Bronchial epithelial cell (primary cell): ENCODE measurements around the gene FLNB. TPM values are rescaled to one million over a fixed set of nuclear protein-coding genes. Genes with fewer than 3 reads are reported as not detected.
A peak's percentile ranks its signal among the peaks of the same experiment; 100 is the strongest.

Experiments used
- DNase-seq: peaks from one replicate; pipeline ENCODE4 v3.0.0-alpha.2; 2010; ENCODE audit warnings: low read depth
- FAIRE-seq: peaks from 2 replicates; lab custom pipeline; 2011; peaks lifted over from hg19 to GRCh38; lab: Jason Lieb, UNC
- H3K27me3 ChIP-seq: 2 replicates; pipeline ENCODE4 v1.5.1; 2011; ENCODE audit warnings: low read length; ENCODE audit not compliant: control insufficient read depth, insufficient read depth
- H3K36me3 ChIP-seq: 2 replicates; pipeline ENCODE4 v1.5.1; 2011; ENCODE audit warnings: low read length; ENCODE audit not compliant: control insufficient read depth, insufficient read depth
- H3K4me3 ChIP-seq: 2 replicates; pipeline ENCODE4 v1.5.1; 2011; ENCODE audit warnings: mild to moderate bottlenecking, low read depth, low read length, control low read depth
- total RNA-seq: library from RNA; depleted of rRNA; stranded (reverse); fragments of >200 nt; gene quantifications from 2 replicates; pipeline ENCODE4 v1.2.1, GENCODE V29; 2014
- TF ChIP-seq, protein P1 (sequence below): IDR thresholded peaks from 2 replicates; pipeline ENCODE4 v1.5.1; 2011; ENCODE audit warnings: mild to moderate bottlenecking, moderate library complexity, low read length, control low read depth, inconsistent platforms; ENCODE audit not compliant: insufficient read depth, severe bottlenecking

Gene FLNB
- total RNA-seq, 1 donor from 2014 or later = 822 TPM

DNA sequence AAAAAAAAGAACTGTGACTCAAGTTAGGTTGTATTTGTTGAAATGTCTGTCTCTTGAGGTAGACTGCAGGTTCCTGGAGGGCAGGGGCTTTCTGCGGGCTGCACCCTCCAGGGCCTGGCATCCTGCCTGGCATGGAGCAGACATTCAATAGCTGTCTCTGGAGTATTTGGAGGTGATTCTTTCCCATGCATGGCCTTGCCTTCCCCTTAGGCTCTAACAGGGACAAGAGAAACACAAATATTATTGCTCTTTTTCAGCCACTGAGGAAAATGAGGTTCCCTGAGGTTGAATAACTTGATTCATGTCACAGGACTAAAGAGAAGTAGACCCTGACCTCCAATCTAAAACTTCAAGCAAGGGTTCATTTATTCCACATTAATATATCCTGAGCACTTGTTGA is 18.6 kb upstream of the FLNB start:
- H3K27me3 ChIP-seq = no peaks in the 10 kb centered on the region
- no peaks in the 10 kb centered on the region for H3K36me3 ChIP-seq
- DNase-seq (no peak), FAIRE-seq (no peak)
- TF ChIP-seq, protein P1, sequence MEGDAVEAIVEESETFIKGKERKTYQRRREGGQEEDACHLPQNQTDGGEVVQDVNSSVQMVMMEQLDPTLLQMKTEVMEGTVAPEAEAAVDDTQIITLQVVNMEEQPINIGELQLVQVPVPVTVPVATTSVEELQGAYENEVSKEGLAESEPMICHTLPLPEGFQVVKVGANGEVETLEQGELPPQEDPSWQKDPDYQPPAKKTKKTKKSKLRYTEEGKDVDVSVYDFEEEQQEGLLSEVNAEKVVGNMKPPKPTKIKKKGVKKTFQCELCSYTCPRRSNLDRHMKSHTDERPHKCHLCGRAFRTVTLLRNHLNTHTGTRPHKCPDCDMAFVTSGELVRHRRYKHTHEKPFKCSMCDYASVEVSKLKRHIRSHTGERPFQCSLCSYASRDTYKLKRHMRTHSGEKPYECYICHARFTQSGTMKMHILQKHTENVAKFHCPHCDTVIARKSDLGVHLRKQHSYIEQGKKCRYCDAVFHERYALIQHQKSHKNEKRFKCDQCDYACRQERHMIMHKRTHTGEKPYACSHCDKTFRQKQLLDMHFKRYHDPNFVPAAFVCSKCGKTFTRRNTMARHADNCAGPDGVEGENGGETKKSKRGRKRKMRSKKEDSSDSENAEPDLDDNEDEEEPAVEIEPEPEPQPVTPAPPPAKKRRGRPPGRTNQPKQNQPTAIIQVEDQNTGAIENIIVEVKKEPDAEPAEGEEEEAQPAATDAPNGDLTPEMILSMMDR = no peak
- H3K4me3 ChIP-seq = no peak overlapping the region

DNA sequence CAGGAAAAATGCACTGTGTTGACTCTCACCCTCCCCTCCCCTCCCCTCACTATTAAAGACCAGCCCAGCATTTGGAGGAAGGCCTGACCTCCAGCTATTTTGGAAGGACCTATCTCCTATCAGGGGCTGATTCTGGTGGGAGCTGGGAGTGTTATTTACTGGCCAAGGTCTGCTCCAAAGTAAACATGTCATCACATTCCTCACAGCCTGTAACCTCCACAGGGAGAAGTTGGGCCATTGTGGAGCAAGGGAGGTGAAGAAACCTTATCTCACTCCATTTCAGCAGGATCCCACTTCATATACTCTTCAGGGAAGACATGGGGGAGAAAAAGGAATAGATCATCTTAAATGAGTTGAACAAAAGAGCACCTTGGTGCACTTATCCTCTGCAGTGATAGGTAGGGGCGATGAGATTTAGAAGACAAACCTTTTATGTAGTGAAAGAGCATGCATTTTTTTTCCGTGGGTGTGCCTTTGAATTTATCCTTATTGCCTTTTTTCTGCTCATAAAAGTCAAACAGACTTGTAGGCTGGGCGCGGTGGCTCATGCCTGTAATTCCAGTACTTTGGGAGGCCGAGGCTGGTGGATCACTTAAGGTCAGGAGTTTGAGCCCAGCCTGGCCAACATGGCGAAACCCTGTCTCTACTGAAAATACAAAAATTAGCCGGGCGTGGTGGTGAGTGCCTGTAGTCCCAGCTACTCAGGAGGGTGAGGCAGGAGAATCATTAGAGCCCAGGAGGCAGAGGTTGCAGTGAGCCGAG is 15.6 kb upstream of the FLNB start:
- H3K4me3 ChIP-seq = no peak overlapping the region
- FAIRE-seq = no peak
- DNase-seq = no peak

DNA sequence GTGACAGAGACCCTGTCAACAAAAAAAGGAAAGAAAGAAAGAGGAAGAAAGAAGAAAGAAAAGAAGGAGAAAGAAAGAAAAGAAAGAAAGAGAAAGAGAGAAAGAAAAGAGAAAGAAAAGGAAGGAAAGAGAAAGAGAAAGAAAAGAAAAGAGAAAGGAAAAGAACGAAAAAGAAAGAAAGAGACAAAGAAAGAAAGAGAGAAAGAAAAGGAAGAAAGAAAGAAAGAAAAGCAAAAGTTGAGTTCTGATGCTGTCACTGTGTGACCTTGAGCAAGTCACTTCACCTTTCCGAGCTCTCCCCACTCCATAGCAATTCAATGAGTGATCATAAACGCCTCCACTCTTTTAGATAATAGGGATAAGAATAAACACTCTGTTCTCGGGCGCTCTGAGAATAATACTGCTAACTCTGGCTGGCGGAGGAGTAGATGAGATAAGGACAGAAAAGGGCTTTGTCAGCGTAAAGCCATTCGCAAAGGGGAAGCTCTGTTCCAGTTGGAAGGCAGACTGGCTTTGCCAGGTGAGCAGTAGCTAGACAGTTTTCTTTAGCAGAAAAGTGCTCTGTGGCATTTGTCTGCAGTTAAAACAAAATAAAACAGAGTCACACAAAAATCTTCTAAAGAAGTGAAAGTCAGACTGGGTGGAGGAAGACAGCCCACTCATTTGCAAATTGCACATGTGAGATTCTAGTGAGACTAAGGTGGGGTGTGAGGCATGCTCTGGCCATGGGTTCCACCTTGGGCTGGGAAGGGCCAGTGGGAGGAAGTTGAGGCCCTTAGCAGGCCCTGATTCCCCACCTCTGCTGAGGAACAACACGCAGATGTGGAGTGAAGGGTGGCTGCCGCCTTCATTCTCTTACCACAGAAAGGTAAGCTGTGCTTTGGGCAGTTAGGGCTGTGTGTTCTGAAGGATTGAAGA is 9.6 kb upstream of the FLNB start:
- H3K4me3 ChIP-seq = no peak overlapping the region
- TF ChIP-seq, protein P1 = no peak
- peak; percentile 61 for DNase-seq
- no peaks in the 10 kb centered on the region for H3K27me3 ChIP-seq
- H3K36me3 ChIP-seq = no peaks in the 10 kb centered on the region
- no peak for FAIRE-seq

More for the DNA sequence above, 15.6 kb upstream of the FLNB start:
- Histone ChIP-seq H3K27me3 (no peaks in the 10 kb centered on the region), H3K36me3 (no peaks in the 10 kb centered on the region)
- TF ChIP-seq, protein P1 = no peak

DNA sequence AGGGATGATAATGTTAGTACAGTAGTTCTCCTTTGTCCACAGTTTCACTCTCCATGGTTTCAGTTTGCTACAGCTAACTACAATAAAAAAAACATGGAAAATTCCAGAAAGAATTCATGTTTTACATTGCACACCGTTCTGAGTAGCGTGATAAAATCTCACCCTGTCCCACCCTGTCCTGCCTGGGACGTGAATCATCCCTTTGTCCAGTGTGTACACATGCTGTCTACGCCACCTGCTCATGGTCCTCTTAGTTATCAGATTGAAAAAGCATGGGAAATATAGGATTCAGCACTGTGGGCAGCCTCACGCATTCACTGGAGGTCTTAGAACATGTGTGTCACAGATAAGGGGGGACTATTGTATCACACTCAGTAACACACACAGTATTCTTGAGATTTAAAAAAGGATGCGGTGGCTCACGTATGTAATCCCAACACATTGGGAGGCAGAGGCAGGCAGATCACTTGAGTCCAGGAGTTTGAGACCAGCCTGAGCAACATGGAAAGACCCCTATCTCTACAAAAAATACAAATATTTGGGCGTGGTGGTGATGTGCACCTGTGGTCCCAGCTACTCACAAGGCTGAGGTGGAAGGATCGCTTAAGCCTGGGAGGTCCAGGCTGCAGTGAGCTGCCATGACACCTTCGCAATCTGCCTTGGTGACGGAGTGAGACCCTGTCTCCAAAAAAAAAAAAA is 8.7 kb upstream of the FLNB start:
- DNase-seq (peak; percentile 59), FAIRE-seq (no peak)

DNA sequence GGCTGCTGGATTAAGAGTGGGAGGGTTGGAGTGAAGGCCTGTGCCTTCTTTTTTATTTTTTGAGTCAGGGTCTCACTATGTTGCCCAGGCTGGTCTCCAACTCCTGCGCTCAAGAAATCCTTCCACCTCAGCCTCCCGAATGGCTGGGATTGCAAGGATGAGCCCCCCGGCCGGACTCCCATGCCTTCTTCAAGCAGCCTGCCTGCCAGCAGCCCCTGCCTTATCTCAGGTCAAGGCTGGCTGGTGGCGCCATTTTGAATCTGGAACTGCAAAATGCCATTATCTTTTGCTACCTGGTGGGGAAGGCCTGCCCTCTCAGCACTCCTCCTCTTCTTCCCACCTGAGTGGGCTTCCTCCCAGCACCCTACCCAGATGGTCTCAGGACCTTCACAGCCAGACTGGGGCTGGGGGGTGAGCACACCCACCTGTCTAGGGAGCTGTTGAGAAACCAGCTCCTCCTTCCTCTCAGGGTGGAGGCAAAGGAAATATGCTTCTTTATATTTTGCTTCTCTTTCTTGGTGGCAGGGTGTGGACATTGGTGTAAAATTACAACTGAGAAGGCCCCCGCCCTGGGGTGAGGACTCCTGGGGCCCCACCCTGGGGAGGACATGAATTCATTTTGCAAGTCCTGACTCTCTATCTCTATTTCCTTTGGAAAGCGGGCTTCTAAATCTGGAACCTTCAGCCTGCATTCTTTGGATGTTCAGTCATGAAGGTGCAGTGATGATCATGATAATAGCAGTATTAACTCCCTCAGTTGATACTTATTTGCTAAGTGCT is 7.7 kb upstream of the FLNB start:
- DNase-seq (peak; percentile 80), FAIRE-seq (no peak)
- TF ChIP-seq, protein P1 = no peak
- H3K27me3 ChIP-seq = no peaks in the 10 kb centered on the region
- H3K36me3 ChIP-seq = no peaks in the 10 kb centered on the region
- no peak overlapping the region for H3K4me3 ChIP-seq

More for the DNA sequence above, 8.7 kb upstream of the FLNB start:
- Histone ChIP-seq H3K4me3 (no peak overlapping the region), H3K27me3 (no peaks in the 10 kb centered on the region), H3K36me3 (no peaks in the 10 kb centered on the region)
- TF ChIP-seq, protein P1 = no peak
